Sigmoid colon (tissue), 4 donors: ENCODE data around the gene ANKZF1.
A peak's percentile ranks its signal among the peaks of the same experiment; 100 is the strongest.

Source experiments
- EP300 ChIP-seq, 4 donors: sonication (generic); formaldehyde crosslinking; IDR thresholded peaks; one replicate each; pipeline ENCODE4 v1.6.1; 2017; ENCODE audit warnings: antibody characterized with exemption in 4 of 4
- POLR2A ChIP-seq, 2 donors: fragments of 450-650 bp; IDR thresholded peaks; one replicate each; pipeline ENCODE4 v1.6.1; 2016; ENCODE audit warnings: antibody characterized with exemption in 2 of 2, mild to moderate bottlenecking in 2 of 2, moderate library complexity in 2 of 2
- POLR2AphosphoS5 ChIP-seq, 4 donors: sonication (generic); formaldehyde crosslinking; IDR thresholded peaks; one replicate each; pipeline ENCODE4 v1.6.1; 2017; ENCODE audit warnings: antibody characterized with exemption in 4 of 4
- TF ChIP-seq, protein P1 (sequence below), 4 experiments: fragments of 450-650 bp in 3 of 4; fragments of 200-600 bp in 1 of 4; IDR thresholded peaks; one replicate each; pipeline ENCODE4 v1.5.1; 2016 to 2019; ENCODE audit warnings: antibody characterized with exemption in 4 of 4, mild to moderate bottlenecking in 3 of 4, moderate library complexity in 2 of 4

DNA sequence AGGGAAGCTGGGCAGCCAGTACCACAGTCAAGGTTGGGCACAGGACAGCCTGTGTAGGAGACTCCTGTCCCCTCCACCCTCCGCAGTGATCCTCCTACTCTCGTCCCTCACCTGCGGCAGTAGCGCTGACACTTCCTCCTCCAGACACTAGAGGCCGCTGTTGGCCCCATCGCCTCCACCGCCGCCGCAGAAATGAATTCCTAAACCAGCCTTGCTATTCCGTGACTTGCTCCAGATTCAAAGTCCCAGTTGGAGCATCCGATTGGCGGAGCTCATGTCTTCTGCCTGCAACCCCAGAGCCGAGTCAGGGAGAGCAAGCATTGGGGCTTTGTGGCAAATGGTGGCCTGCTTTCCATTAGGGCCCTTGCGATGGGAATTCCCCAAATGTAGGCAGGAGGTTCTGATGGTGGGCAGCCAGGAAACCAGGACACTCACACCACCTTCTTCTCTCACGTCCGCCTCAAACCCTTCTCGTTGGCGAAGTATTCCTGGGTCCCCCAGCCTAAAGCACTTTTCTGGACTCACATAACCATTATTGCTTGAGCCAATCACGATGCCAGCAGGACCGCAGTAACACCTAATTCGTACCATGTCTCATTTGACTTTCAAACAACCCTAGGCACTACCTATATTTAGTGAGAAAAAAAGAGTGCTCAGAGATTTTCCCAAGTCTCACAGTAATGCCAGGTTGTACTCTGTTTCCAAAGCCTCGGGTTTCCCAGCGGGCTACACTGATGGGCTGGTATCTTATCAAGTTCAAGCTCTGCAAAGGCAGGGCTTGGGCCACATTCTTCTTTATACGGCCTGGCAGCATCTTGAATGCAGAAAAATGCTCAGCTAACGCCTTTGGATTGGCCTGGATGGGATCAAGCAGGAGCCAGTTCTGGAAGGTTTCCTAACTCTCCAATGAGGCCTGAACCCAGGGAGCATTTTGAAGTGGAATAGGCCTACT is 48.4 kb downstream of the ANKZF1 start:
- TF ChIP-seq EP300 (IDR thresholded peaks at IDR 0.05), result no peak
- TF ChIP-seq, protein P1, sequence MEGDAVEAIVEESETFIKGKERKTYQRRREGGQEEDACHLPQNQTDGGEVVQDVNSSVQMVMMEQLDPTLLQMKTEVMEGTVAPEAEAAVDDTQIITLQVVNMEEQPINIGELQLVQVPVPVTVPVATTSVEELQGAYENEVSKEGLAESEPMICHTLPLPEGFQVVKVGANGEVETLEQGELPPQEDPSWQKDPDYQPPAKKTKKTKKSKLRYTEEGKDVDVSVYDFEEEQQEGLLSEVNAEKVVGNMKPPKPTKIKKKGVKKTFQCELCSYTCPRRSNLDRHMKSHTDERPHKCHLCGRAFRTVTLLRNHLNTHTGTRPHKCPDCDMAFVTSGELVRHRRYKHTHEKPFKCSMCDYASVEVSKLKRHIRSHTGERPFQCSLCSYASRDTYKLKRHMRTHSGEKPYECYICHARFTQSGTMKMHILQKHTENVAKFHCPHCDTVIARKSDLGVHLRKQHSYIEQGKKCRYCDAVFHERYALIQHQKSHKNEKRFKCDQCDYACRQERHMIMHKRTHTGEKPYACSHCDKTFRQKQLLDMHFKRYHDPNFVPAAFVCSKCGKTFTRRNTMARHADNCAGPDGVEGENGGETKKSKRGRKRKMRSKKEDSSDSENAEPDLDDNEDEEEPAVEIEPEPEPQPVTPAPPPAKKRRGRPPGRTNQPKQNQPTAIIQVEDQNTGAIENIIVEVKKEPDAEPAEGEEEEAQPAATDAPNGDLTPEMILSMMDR (IDR thresholded peaks at IDR 0.05), result peak; percentile 90 to 99 (median 96)
- peak in 2 of 4 donors; percentile 7 to 21 for TF ChIP-seq POLR2AphosphoS5 (IDR thresholded peaks at IDR 0.05)
- no peak for TF ChIP-seq POLR2A (IDR thresholded peaks at IDR 0.05)
